NCI-H1436 (cell line): Measurements from ENCODE around the gene OR2S2.

ENCODE experiments used
- DNase-seq: peaks from one replicate; lab custom pipeline; 2025; lab: John Stamatoyannopoulos, UW

Gene OR2S2

DNA sequence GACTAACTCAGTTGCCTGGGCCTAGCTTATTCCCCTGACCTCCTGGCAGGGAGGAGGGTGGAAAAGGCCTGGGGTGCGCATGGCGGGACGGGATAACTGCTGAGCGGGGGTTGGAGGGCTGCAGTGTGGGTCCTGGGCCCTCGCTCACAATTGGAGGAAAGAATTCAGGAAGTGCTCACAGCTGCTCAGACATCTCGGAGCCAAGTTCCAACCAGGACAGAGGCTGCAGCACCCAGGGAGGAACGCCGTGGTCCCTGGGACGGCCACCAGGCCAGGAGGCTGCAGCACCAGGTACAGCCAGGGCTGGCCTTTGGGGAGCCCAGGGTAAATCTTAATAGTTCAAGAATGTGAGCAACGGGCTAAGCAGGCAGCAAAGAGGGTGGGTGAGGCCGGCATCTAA, 48.7 kb downstream of the OR2S2 start, which contains the start of gene SPAAR:
Gene SPAAR (plus strand): TSS at position 217 of the 400 bp plus-strand sequence. CDS start 974 bp downstream, outside the sequence.
- no peak for DNase-seq

DNA sequence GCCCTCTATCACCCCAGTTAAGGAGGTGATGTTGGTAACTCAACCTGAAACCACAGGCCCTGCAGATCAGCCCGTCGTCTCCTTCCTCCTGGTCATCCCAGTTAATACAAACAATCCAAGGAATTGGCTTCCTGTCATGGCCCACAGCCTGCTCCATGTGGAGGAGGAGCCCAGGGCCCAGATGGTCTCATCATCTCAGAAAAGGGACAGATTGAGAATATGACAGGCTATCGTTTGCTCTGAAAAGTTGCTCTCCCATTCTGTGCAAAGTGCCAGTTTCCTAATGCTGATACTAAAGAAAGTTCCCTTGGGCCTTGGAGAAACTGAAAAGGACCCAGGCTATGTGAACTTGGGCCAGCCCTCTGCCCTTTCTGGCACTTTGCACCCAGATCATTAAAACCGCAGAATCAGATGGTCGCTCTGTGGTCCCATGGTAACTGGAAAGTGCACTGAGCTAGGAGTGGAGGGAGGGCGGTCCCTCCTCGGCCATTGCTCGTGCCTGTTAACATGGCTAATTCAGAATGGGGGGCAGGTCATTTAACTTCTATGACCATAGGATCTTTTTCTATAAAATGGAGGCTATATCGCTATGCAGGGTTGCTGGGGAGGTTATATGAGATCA, 49.3 kb downstream of the OR2S2 start:
- no peak for DNase-seq

DNA sequence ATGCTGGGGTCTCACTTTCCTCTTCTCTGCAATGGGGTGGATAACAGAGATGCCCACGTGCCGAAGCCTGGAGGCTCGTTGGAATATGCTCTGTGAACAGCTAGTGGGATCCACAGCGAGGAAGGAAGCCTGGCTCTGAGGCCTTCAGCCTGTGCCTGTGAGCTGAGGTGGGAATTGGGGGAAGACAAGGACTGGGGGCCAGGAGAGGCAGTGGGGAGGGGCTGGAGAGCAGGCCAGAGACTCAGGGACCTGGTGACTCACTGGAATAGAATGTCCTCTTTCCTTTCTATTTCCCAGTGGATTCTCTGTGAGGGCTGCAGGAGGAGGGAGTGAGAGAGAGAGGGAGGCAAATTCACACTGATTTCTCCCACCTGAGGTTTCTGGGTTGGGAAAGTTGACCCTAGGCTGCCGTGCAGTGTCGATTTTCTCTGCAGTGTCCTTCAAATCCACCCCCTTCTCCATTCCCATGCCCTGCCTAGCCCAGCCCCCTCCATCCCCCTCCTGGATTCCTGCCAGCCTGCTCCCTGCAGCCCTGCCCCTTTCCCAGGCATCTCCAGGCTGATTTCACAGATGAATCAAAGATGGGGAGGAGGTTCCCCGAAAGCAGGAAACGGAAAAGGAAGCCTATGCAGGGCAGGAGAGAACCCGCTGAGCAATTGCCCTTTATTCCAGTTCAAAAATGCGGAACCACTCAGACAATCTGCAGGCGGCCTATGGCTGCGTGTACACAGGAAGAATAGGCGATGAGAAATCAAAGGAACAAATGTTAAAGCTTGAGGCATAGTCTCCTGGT, 50.0 kb downstream of the OR2S2 start:
- no peak for DNase-seq
